Measurements from ENCODE around the gene CYSRT1.
"Not testable (repeated sequence)": the region's sequence is repeated elsewhere in the genome, so short reads cannot be mapped to it uniquely, and the experiment has no call there.

CYSRT1 gene

GRCh38 chr9:137237759-137238726 is 13.1 kb downstream of the CYSRT1 start:
- ChIA-PET POLR2A (interaction anchor here (1.0 to 2.3 kb wide), 6 partner anchors 12 to 108 kb away, joined by 3 to 10 read pairs (median 4); partner anchors contain the start of gene SSNA1), CTCF (interaction anchor here (1.3 to 1.5 kb wide), 2 partner anchors 15 to 25 kb away, joined by 3 to 9 read pairs; no protein-coding TSS in a partner anchor)
- TF ChIP-seq FOXA1 (IDR thresholded peaks at IDR 0.05) (no peak), SUZ12 (IDR thresholded peaks at IDR 0.05) (no peak), ELF4 (IDR thresholded peaks at IDR 0.05) (no peak), FOXM1 (IDR thresholded peaks at IDR 0.05; ENCODE audit: borderline replicate concordance) (no peak), L3MBTL2 (conservative IDR thresholded peaks at IDR 0.05) (no peak), PKNOX1 (IDR thresholded peaks at IDR 0.05) (no peak), CTBP1 (IDR thresholded peaks at IDR 0.05; ENCODE audit: borderline replicate concordance) (no peak), LEF1 (IDR thresholded peaks at IDR 0.05; ENCODE audit: borderline replicate concordance) (no peak), ZNF384 (IDR thresholded peaks at IDR 0.05) (no peak), FOXK2 (IDR thresholded peaks at IDR 0.05) (no peak), NFRKB (IDR thresholded peaks at IDR 0.05) (no peak), HDGF (IDR thresholded peaks at IDR 0.05; ENCODE audit: borderline replicate concordance) (no peak), BHLHE40 (IDR thresholded peaks at IDR 0.05; ENCODE audit: borderline replicate concordance) (no peak), SP1 (IDR thresholded peaks at IDR 0.05) (no peak), TARDBP (IDR thresholded peaks at IDR 0.05) (no peak), ARNT (IDR thresholded peaks at IDR 0.05) (no peak)
- no peak for DNase-seq (ENCODE audit: extremely low spot score)

- ChIA-PET CTCF (interaction anchor here (0.7 to 1.5 kb wide), 4 partner anchors 12 to 169 kb away, joined by 3 to 9 read pairs (median 3); partner anchors contain the start of gene RNF224), POLR2A (interaction anchor here (0.7 to 2.2 kb wide), 15 partner anchors 14 to 220 kb away, joined by 3 to 90 read pairs (median 8); partner anchors contain the start of genes MAN1B1, NELFB, NSMF and RNF208)
- DNase-seq (ENCODE audit: extremely low spot score), result not testable (repeated sequence)
These were observed 14.7 kb downstream of the CYSRT1 start for GRCh38 chr9:137239541-137240200.

- peak; percentile 45 for DNase-seq (ENCODE audit: extremely low spot score)
These were observed 15.4 kb downstream of the CYSRT1 start for GRCh38 chr9:137240318-137240840.

GRCh38 chr9:137240841-137241489 is 16.0 kb downstream of the CYSRT1 start, which contains the start of gene TUBB4B:
Gene TUBB4B, plus strand, starts transcription at chr9:137241287. Its CDS starts 74 bp downstream, at chr9:137241361.
- DNase-seq (ENCODE audit: extremely low spot score), result peak; percentile 98
- TF ChIP-seq ELF4 (IDR thresholded peaks at IDR 0.05), result peak; percentile 96
- TF ChIP-seq CTBP1 (IDR thresholded peaks at IDR 0.05; ENCODE audit: borderline replicate concordance), result peak; percentile 31; the same call in 1 of the 2 replicates
- no peak for TF ChIP-seq L3MBTL2 (conservative IDR thresholded peaks at IDR 0.05)
- TF ChIP-seq TARDBP (IDR thresholded peaks at IDR 0.05), result no peak
- peak; percentile 70; the same call in 1 of the 2 replicates for TF ChIP-seq LEF1 (IDR thresholded peaks at IDR 0.05; ENCODE audit: borderline replicate concordance)
- TF ChIP-seq ARNT (IDR thresholded peaks at IDR 0.05), result peak; percentile 68
- peak; percentile 100 for TF ChIP-seq FOXM1 (IDR thresholded peaks at IDR 0.05; ENCODE audit: borderline replicate concordance)
- TF ChIP-seq PKNOX1 (IDR thresholded peaks at IDR 0.05), result peak; percentile 100
- CTCF ChIA-PET, result interaction anchor here (0.6 to 1.2 kb wide), 2 partner anchors 15 to 20 kb away, joined by 3 read pairs; no protein-coding TSS in a partner anchor
- POLR2A ChIA-PET, result interaction anchor here (0.6 to 2.2 kb wide), 30 partner anchors 12 to 218 kb away, joined by 3 to 90 read pairs (median 5); partner anchors contain the start of genes CYSRT1, LRRC26, MAN1B1 and NELFB

More at GRCh38 chr9:137240318-137240840, 15.4 kb downstream of the CYSRT1 start:
- CTCF ChIA-PET, result interaction anchor here (0.7 to 1.2 kb wide), 3 partner anchors 13 to 169 kb away, joined by 3 to 9 read pairs (median 3); partner anchors contain the start of gene RNF224
- POLR2A ChIA-PET, result interaction anchor here (0.6 to 2.2 kb wide), 30 partner anchors 13 to 219 kb away, joined by 3 to 90 read pairs (median 5); partner anchors contain the start of genes CYSRT1, LRRC26, MAN1B1 and NELFB
- TF ChIP-seq L3MBTL2 (conservative IDR thresholded peaks at IDR 0.05) (peak; percentile 82), ARNT (IDR thresholded peaks at IDR 0.05) (no peak), LEF1 (IDR thresholded peaks at IDR 0.05; ENCODE audit: borderline replicate concordance) (no peak), ZNF384 (IDR thresholded peaks at IDR 0.05) (no peak)

- POLR2A ChIA-PET, result interaction anchor here (0.7 to 4.4 kb wide), 16 partner anchors 12 to 195 kb away, joined by 3 to 90 read pairs (median 4); partner anchors contain the start of genes ANAPC2, MAN1B1, NELFB and RNF208
- CTCF ChIA-PET, result interaction anchor here (0.6 kb wide), 1 partner anchor 19 kb away, joined by 3 read pairs; no protein-coding TSS in a partner anchor
- no peak for TF ChIP-seq ZNF384 (IDR thresholded peaks at IDR 0.05)
- no peak for TF ChIP-seq LEF1 (IDR thresholded peaks at IDR 0.05; ENCODE audit: borderline replicate concordance)
- no peak for TF ChIP-seq SUZ12 (IDR thresholded peaks at IDR 0.05)
- TF ChIP-seq ARNT (IDR thresholded peaks at IDR 0.05), result no peak
- TF ChIP-seq FOXA1 (IDR thresholded peaks at IDR 0.05), result no peak
- no peak for TF ChIP-seq FOXK2 (IDR thresholded peaks at IDR 0.05)
- TF ChIP-seq ELF4 (IDR thresholded peaks at IDR 0.05), result no peak
- DNase-seq (ENCODE audit: extremely low spot score), result peak; percentile 35
These were observed 16.7 kb downstream of the CYSRT1 start for GRCh38 chr9:137241490-137242268.

Measured in HEK293T (cell line).